Hepatic stellate cell (primary cell): ENCODE results near the gene AK8.
"Not testable (repeated sequence)": the region's sequence is repeated elsewhere in the genome, so short reads cannot be mapped to it uniquely, and the experiment has no call there.

Experiments used
- DNase-seq: peaks from one replicate; pipeline ENCODE4 v3.0.0; 2011; ENCODE audit warnings: low spot score

Gene AK8

DNA sequence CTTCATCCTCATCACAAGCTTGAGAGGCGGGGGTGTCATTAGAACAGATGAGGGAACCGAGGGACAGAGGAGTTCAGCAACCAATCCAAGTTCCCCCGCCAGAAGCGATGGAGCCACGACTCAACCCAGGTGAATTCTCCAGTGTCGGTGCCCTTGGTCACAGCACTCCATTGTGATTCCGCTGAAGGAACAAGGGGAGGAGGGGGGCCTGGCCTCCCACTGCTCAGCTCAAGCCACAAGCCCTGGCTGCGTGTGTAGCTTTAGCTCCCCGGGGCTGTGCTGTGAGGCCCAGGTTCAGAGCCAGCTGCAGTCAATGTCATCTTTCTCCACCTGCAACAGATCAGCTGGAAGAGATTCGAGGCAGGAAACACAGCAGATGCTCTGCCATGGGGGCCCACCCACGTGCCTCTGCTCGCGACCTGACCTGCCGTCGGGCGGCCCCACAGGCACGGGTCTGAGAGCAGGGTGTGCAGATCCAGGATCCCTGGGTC is 135.2 kb downstream of the AK8 start:
- no peak for DNase-seq

DNA sequence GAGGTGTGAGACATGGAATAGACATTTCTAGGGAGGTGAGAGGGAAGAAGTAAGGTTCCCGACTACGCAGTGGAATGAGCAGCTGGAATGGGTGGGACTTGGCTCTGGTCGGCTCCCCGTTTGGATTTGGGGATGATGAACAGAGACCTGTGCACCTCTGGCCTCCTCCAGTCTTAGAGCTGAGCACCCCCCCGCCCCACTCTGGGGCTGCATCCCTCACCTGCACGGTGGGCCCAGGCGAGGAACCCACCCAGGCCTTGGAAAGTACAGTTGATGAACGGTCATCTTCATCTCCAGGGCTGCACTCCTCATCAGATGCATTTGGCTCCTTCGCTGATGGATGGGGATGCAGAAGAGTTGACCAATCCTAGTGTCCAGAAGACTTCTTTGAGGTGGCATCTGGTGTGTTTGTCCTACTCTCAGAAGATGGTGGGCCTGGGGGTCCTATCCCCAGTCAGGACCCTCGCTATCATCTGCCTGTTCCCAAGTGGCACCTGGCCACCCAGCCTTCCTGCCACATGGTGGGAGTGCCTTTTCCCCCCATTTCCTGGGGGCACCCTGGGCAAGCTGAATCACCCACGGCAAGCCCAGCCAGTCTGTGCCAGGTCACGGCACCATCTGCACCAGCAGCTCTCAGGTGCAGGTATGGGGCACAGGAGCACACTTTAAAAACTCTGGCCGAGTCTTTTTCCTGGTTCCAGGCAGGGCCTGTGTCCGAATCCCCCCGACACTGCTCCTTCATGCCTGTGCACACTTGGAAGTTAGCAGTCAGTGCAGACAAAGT is 137.4 kb downstream of the AK8 start:
- DNase-seq, result no peak

DNA sequence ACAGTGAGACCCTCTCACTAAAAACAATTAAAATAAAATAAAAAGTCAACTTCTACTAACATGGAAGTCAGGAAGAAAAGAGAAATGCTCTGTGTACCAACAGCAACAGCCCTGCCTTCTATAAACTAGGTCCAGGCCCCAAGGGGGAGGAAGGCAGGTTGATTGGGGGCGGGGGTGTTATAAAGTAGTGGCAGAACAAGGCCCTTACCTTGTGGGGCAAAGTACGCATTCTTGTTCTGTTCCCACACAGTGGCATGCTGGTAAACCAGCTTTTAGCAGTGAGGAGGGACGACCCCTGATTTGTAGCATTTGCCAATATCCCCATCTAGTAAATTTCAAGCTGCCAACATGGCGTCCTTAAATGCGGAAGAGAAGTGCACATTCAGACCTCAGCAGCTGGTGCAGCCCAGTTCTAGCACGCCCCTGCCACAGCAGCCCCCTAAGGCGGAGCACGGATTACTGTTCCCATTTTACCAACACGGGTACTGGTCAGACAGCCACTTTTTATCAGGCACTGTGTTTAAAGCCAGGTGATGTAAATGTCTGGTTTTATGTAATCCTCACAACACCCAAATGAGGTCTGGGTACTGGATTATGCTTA is 138.3 kb downstream of the AK8 start:
- no peak for DNase-seq

DNA sequence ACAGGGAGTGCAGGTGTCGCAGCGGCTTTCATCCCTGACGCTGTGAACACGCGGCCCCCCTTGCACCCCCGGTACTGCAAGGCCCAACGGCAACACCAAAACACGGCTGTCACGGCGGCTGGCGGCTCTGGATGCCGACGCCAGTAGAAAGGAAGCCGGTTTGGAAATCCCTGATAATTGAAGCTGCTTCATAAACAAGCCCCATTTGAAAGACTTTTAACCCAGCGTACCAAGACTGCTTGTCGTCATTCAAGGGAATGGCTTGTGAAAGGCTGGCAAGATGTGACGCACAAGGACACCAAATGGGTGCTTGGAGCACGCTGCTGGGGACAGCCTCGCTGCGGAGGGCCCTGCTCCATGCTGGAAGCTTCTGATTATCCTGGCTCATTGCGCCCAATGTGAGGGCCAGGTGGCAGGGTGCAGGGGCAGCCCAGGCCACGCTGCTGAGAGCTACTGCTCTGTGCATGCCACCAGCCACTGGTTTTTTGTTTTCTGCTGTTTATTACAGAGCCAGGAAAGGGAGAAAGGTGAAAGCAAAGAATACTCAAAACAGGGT is 144.7 kb downstream of the AK8 start:
- DNase-seq, result no peak

DNA sequence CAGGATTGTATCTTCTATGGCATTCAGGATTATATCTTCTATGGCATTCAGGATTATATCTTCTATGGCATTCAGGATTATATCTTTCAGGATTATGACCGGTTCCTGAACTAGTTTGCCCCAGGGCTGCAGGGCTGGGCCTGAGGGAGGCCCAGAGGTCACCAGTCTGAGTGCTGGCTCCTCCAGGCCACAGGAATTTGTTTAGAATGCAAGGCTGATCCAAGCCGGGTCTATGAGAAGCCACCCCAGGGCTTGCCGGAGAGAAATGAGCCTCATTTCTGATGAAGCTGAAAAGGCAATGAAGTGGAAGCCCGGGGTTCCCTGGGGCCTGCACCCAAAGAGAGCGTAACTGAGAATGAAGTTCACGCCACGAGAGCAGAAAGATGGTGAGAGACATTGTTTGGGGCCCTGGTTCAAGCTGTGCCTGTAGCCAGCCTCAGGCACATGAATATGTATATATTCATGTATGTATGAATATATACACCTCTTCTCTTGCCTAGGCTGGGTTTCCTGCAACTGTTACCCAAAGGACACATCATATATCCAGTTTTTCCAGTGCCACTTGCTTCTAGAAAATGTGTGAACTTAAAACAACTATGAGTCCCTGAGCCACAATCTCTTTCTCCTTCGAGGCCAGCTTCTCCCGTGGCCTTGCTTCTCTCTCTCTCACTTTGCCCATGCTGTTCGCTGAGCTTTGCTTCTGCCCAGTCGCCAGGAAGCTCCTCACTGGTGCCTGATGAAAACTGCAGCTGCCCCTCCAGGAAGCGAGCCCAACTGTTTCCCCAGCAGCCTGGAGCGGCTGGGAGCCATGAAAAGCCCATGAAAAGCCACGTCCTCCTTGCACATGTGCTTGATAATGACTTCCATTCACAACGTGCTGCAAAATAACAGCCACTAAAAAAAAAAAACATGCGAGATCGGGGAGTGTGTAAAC is 145.5 kb downstream of the AK8 start:
- DNase-seq, result no peak

DNA sequence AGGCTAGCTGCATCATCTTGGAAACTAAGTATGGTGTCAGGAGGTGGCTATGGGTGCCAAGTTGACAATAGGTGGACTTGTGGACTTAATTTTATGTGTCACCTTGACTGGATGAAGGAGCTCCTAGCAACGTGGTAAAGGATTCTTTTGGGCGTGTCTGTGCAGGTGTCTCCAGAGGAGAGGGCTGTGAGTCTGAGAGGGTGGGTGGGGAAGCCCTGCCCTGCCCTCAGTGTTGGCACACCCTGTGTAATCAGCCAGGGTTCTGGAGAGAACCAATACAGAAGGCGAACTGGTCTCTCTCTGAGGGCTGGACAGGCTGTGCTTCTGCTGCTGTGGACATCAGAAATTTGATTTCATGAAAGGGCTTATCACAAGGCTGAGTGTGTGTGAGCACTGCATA is 146.9 kb downstream of the AK8 start:
- DNase-seq, result no peak

DNA sequence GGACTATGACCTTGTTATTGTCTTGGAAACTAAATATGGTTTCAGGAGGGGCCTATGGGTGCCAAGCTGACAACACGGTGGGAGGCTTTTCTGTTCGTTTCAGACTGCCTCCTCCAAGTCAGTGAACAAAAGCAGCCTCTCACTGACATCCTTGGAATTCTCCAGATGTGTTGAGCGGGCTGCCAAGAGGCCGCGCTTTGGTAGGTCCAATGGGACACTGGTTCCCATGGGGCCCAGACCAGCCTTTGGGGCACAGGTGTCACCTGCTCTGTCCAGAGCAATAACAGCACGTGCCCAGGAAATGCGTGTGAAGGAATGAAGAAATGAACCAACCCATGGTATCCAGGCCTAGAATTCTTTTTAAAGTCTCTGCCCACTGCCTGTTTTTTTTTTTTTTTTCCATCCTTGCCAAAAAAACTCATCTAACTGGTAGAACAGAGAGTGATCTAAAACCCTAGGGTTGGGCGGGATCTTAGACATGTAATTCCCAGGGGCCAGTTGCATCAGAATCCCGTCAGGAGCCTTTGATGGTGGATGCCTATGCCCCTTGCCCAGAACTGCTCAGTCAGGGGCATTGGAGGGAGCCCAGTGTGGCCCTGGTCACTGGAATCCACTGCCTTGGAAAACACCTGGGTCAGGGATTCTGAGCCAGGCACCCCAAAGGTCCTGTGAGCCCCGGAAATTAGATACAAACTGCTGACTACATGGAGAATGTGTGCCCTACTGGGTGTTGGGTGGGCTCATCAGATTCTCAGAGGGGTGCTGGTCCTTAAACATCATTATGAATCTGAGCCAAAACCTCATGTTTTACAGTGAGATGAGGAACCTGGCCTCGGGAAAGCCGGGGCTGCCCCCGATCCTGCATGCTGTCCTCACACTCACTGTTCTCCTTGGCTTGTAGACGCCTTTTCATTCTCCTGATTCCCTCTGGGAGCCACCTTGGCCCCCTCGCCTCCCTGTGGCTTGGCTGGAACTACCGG is 147.7 kb downstream of the AK8 start:
- DNase-seq, result no peak

DNA sequence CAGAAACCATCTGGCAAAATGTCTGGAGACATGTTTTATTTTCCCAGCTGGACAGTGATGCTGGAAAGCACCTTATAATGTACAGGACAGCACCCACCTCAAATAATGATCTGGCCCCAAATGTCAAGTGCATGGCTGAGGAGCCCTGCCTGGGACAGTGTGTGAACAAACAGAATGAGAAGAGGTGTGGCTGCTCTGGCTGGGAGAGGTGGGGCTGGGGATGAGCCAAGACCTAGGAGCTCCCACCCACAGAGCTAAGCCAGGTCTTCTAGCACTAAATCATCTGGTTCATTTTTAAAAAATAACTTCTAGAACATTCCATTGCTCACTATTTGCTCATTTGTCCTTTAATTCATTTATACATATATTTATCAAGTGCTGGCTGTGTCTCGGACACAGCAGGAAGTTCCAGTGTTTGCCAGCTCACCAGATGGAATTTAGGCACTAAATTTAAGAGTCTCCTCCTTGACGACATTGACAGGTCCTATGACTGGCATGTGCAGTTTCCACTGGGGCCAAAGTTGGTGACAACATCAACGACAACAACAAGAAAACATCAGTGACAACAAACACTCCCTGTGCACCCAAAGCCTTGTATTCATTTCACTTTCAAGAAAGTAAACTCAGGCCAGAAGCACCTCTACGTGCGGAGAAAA is 148.7 kb downstream of the AK8 start:
- DNase-seq, result no peak

DNA sequence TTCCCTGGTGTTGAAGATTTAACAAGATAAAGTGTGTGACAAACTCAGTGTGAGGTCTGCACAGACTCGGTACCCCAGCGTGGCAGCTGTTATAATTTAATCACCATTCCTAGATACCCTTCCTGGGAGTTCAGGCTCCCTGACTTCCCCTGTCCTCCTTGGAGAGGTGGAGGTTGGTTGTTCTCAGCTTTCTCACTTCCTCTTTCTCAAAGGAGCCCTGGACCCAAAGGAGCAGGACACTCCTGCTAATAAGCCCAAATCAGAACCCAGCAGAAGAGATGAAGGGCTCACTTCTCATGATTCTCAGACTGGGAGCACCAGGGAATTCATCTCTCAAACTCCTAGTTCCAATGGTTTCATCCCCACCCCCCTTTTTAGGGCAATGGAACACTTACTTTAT is 149.6 kb downstream of the AK8 start:
- DNase-seq, result no peak

DNA sequence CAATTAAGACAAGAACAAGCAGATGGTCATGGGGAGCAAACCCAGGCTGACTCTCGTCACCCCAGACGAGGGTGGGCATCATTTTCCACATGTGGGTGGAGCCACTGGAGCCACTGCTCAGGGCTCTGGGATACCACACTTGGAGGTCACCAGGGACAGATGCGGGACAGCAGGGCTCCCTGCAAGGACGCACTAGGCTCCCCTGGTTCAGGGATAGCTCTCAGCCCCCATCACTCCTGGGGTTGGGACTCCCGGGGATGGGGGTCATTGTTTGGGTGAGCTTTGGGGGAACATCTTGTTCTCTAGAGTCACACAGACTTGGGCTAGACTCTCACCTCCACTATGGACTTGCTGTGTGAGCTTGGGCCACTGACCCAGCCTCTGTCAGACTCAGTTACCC is 150.0 kb downstream of the AK8 start:
- DNase-seq, result no peak

DNA sequence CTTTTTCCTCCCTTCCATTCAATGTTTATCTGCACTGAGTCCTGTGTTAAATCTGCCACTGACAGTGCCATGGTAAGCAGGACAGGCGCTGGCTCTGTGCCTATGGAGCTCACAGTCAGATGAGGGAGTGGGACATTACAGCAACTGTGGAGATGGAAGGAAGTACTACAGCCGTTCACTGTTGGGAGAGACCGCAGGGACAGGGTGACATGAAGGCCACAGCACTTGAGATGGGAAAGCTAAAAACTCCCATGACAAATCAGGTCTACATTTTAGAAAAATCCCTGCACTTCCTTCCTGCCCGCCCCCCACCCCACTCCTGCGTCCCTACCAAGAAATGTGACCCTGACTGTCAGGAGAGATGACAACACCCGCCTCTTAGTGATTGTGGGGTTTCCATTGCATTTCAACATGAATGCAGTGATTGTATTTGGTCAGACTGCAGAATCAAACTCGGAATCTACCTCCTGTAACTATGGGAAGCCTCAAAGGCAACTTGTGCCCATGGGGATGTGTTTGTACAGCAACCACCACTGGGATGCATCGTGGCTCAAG is 151.4 kb downstream of the AK8 start:
- no peak for DNase-seq

DNA sequence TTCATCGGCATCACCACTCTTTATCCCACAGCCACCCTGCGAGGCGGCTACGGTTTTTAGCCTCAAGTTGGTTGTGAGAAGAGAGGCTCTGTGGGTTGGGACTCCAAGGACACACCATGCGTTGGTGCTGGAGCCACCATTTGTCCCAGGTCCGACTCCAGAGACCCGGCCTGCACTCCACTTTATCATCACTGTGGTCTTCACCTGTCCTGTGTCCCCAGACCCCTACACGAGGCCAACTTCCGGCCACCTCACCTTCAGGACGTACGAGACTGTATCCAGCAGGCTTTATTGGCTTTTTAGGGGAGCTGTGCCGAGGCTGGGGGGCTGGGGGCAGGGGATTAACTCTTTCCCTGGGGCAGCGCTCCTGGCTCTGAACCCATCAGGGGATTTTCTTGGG is 152.8 kb downstream of the AK8 start:
- DNase-seq, result no peak

DNA sequence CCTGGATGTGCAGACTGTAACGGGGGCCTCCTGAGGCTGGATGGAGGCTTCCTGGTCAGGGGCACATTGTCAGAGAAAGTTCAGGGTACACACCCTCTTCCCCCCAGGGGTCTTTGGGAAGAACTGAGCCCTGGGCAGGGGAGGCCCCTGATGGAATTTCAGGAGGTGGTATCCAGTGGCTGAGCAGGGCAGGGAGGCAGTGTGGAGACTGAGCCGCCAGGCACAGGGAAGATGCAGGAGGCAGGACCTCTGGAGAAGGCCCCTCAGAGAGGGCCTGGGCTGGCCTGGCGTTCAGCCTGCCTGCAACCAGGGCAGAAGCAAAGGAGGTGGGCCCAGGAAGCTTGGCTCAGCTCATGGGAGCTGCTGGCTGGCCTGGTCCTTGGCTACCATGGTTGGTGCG is 154.3 kb downstream of the AK8 start:
- DNase-seq, result no peak

DNA sequence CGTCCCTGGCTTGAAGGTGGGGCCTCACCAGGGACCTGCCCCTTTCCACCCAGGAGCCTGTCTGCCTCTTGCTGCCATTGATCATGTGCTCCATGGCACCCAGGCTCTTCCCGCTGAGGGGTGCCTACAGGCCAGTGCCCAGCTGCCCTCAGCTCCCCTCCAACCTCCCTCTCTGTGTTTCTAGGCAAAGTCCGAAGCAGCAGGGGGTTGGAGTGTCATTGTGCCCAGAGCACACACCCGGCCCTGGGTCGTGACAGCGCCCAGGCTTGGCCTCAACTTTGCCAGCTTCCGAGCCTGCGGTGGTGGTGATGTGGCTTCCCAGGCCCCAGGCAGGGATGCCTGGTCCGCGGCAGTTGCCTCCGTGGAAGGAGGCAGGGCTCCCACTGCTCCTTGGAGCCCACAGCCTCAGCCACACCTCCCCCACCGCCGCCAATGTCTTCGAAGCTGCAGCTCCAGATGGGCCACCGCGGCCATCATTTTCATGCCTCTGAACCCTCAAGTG is 155.5 kb downstream of the AK8 start:
- DNase-seq, result no peak

DNA sequence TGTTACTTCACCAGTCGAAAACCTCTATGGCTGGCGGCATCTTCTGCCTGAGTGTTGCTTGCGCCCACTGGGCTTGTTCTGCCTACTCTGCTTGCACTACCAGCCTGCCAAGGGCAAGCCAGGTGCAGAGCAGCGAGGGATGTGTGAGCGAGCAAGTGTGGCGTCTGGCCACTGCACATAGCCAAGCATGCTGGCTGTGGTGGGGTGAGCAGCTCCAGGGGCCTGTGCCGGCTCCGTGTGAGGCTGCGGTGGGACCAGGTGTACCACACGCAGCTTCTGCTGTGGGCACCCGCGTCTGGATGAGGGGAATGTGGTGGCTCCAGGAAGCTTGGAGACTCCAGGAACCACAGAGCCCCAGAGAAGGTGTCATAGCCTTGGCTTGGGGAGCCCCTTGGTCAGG is 156.4 kb downstream of the AK8 start:
- DNase-seq, result no peak

DNA sequence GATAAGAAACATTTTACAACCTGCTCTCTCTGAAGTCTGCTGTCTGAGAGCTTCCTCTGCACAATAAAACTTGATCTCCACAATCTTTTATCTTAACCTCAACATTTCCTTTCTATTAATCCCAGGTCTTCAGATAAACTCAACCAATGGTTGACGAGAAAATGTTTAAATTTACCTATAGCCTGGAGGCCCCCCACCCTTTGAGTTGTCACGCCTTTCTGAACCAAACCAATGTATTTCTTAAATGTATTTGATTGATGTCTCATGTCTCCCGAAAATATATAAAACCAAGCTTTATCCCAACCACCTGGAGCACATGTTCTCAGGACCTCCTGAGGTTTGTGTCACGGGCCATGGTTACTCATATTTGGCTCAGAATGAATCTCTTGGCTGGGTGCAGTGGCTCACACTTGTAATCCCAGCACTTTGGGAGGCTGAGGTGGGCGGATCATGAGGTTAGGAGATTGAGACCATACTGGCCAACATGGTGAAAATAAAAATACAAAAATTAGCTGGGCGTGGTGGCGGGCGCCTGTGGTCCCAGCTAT is 159.6 kb downstream of the AK8 start:
- not testable (repeated sequence) for DNase-seq

DNA sequence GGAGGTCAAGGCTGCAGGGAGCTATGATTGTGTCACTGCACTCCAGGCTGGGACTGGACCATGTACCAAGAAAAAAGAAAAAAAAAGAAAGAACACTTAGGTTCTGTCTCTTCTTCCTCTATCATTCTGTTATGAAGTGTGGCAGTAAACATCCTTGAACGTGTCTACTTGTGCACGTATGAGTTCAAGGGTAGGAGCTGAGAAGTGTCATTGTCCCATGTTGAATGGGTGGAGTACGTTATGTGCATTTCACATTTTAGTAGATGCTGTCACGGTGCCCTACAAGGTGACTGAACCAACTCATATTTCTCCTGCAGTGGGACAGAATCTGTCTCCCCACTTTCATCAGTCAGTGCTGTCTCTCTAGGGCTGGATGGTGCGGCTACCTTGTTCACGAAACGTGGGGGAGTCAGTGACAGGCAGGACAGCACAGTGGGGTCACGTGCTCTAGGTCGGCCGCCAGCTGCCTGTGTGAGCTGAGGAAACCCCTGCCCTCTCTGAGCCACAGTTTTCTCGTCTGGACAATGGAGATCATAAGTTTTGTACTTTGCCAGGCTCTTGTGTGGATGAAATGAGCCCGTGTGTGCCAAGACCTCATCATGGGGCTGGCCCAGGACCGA is 160.6 kb downstream of the AK8 start:
- DNase-seq, result no peak

DNA sequence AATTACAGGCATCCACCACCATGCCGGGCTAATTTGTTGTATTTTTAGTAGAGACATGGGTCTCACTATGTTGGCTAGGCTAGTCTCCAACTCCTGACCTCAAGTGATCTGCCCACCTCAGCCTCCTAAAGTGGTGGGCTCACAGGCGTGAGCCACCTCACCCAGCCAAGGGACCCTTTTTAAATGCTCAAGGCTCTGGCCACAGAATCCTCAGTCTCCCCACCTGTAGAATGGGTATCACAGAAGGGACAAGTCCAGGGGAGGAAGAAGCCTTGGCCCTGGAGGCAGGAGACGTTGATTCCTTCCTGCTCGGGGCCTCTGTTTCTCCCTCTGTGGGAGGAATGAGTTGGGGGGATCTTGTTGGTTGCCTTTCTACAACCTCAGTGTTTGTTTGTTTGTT is 162.1 kb downstream of the AK8 start:
- no peak for DNase-seq

DNA sequence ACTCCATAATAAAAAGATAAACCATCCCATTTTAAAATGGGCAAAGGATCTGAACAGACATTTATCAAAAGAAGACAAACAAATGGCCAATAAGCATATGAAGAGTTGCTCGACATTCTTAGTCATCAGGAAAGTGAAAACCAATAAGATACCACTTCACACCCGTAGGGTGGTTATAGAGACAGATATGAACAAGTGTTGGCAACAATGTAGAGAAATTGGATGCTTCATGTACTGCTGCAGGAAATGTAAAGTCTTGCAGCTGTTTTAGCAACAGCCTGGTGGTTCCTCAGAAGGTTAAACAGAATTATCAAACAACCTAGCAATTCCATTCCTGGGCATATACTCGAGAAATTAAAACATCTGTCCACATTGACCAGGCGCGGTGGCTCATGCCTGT is 165.3 kb downstream of the AK8 start:
- no peak for DNase-seq
